IMR-90 (cell line): ENCODE measurements around the gene CD244.

Experiments
- FOS ChIP-seq: fragments of 150-350 bp; IDR thresholded peaks from 2 replicates; pipeline ENCODE4 v1.6.1; 2016; ENCODE audit warnings: low read depth, low read length
- MAFK ChIP-seq: IDR thresholded peaks from 2 replicates; pipeline ENCODE4 v1.6.1; 2012; ENCODE audit warnings: low read depth, low read length, improper control_type of control experiment
- NFE2L2 ChIP-seq: fragments of 150-350 bp; IDR thresholded peaks from 2 replicates; pipeline ENCODE4 v1.6.1; 2016; ENCODE audit warnings: low read depth, mild to moderate bottlenecking, low read length
- POLR2A ChIP-seq: IDR thresholded peaks from 2 replicates; pipeline ENCODE4 v1.6.1; 2012; ENCODE audit warnings: mild to moderate bottlenecking, low read depth, low read length
- RAD21 ChIP-seq: IDR thresholded peaks from 2 replicates; pipeline ENCODE4 v1.6.1; 2012; ENCODE audit warnings: low read length, improper control_type of control experiment
- SMC3 ChIP-seq: fragments of 150-350 bp; IDR thresholded peaks from 2 replicates; pipeline ENCODE4 v1.6.1; 2016; ENCODE audit warnings: low read depth, mild to moderate bottlenecking, antibody characterized with exemption, low read length, moderate library complexity
- TF ChIP-seq, protein P1 (sequence below): conservative IDR thresholded peaks from 2 replicates; pipeline ENCODE4 v1.5.1; 2012; ENCODE audit warnings: mild to moderate bottlenecking, low read depth, low read length, improper control_type of control experiment

DNA sequence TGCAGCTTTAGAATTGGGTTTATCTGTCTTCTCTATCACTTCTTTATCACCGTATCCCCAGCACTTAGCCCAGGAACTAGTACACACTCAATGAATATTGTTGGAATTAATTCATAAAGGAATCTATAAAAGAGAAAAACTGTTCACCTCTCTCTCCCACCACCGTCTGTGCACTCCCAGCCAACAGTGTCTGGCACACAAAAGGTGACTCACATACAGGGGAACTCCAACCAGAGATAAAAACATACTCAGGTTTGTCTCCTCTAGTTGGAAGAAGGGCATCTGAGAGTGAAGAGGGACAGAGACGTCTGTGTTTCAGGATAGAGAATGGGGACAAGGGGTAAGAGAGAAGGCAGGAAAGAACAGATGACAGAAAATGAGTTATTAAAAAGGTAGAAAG, 12.2 kb upstream of the CD244 start:
- TF ChIP-seq NFE2L2 (no peak), POLR2A (no peak), MAFK (no peak), FOS (no peak), SMC3 (no peak), RAD21 (no peak)
- TF ChIP-seq, protein P1, sequence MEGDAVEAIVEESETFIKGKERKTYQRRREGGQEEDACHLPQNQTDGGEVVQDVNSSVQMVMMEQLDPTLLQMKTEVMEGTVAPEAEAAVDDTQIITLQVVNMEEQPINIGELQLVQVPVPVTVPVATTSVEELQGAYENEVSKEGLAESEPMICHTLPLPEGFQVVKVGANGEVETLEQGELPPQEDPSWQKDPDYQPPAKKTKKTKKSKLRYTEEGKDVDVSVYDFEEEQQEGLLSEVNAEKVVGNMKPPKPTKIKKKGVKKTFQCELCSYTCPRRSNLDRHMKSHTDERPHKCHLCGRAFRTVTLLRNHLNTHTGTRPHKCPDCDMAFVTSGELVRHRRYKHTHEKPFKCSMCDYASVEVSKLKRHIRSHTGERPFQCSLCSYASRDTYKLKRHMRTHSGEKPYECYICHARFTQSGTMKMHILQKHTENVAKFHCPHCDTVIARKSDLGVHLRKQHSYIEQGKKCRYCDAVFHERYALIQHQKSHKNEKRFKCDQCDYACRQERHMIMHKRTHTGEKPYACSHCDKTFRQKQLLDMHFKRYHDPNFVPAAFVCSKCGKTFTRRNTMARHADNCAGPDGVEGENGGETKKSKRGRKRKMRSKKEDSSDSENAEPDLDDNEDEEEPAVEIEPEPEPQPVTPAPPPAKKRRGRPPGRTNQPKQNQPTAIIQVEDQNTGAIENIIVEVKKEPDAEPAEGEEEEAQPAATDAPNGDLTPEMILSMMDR: no peak
